HG03571 (cell line): ENCODE data around the gene CD53.

Experiments
- ATAC-seq: cut with Tn5 transposase; IDR thresholded peaks from one replicate; pipeline ENCODE4 v1.9.1; 2021; ENCODE audit not compliant: unreplicated experiment

CD53 gene

GRCh38 chr1:110875216-110875731 is 2.3 kb downstream of the CD53 start:
- peak; percentile 39 for ATAC-seq

- ATAC-seq: no peak
Measured at GRCh38 chr1:110876748-110877341, 3.9 kb downstream of the CD53 start.

- ATAC-seq: no peak
Measured at GRCh38 chr1:110877364-110877763, 4.4 kb downstream of the CD53 start.

GRCh38 chr1:110877776-110878175 is 4.8 kb downstream of the CD53 start:
- ATAC-seq: no peak

- no peak for ATAC-seq
Measured at GRCh38 chr1:110878591-110878990, 5.6 kb downstream of the CD53 start.

GRCh38 chr1:110878993-110879392 is 6.0 kb downstream of the CD53 start:
- ATAC-seq: no peak

GRCh38 chr1:110879758-110880606 is 7.0 kb downstream of the CD53 start:
- peak; percentile 42 for ATAC-seq

GRCh38 chr1:110880708-110881374 is 7.9 kb downstream of the CD53 start:
- ATAC-seq: peak; percentile 14

GRCh38 chr1:110888049-110888448 is 15.1 kb downstream of the CD53 start:
- no peak for ATAC-seq

GRCh38 chr1:110888641-110889040 is 15.7 kb downstream of the CD53 start:
- no peak for ATAC-seq

- ATAC-seq: no peak
Measured at GRCh38 chr1:110890474-110891196, 17.7 kb downstream of the CD53 start.

GRCh38 chr1:110893908-110894490 is 21.1 kb downstream of the CD53 start:
- ATAC-seq: no peak

GRCh38 chr1:110896090-110896489 is 23.1 kb downstream of the CD53 start:
- ATAC-seq: no peak

GRCh38 chr1:110897681-110898080 is 24.7 kb downstream of the CD53 start:
- no peak for ATAC-seq

GRCh38 chr1:110898734-110899457 is 25.9 kb downstream of the CD53 start:
- no peak for ATAC-seq

GRCh38 chr1:110899458-110899843 is 26.5 kb downstream of the CD53 start:
- no peak for ATAC-seq

- no peak for ATAC-seq
Measured at GRCh38 chr1:110902820-110903463, 30.0 kb downstream of the CD53 start.

- no peak for ATAC-seq
Measured at GRCh38 chr1:110903853-110904500, 31.0 kb downstream of the CD53 start.

GRCh38 chr1:110912784-110913183 is 39.8 kb downstream of the CD53 start:
- ATAC-seq: no peak
